Measurements from ENCODE around the gene ARMC2.

- TF ChIP-seq CTCF (IDR thresholded peaks at IDR 0.05; ENCODE audit: low read depth, low read length, poor library complexity, severe bottlenecking) (no peak), EZH2phosphoT487 (IDR thresholded peaks at IDR 0.05; ENCODE audit: borderline replicate concordance, low read length) (no peak)
Measured at GRCh38 chr6:108945681-108946159, 97.5 kb downstream of the ARMC2 start.

All from DOHH2 (cell line).